LNCaP clone FGC (cell line): Measurements from ENCODE around the gene XPNPEP2.

Source experiments
- DNase-seq: peaks from one replicate; pipeline ENCODE4 v3.0.0-alpha.2; 2011; ENCODE audit warnings: low read depth
- H3K4me3 ChIP-seq: 2 replicates; pipeline ENCODE4 v1.5.1; 2011; ENCODE audit warnings: mild to moderate bottlenecking, low read depth, low read length, control low read depth
- CTCF ChIP-seq: IDR thresholded peaks from 2 replicates; pipeline ENCODE4 v1.5.1; 2012; ENCODE audit warnings: mild to moderate bottlenecking; ENCODE audit not compliant: control insufficient read depth, insufficient read depth; ENCODE audit errors: extremely low read depth

XPNPEP2 gene

GRCh38 chrX:129768586-129769466 lies 30.0 kb downstream of the XPNPEP2 start:
- H3K4me3 ChIP-seq: no peak overlapping the region
- no peak for TF ChIP-seq CTCF
- DNase-seq: no peak

DNA sequence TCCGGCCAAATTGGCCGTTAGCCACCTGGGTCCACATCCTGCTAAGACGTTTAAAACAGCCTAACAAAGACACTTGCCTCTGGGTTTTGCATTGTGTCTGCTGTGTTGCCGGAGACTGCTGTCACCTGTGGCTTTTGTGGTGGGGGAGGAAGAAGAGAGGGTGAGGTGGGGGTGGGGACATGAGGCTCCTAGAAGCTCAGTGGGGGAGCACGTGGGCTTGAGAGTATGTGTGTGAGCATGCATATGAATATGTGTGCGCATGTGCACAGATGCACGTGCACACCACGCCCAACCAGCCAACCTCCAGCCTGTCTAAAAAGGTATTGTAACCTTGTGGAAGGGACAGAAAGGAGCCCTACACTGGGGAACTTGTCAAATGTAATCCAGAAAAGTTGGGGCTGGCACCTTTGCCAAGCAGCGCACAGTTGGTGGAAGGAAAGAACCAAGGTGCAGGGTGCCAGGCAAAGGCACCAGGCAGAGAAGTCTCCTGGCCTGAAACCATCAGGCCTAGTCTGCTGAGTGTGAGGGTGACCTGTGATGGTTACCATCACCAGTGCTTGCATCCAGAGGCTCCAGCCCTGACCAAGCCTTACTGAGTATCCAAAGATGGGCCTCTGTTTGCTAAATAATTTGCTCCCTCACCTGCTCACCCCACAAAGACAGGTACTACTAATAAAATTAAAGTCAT lies 30.8 kb downstream of the XPNPEP2 start:
- no peak for DNase-seq
- no peak for TF ChIP-seq CTCF
- no peak overlapping the region for H3K4me3 ChIP-seq

DNA sequence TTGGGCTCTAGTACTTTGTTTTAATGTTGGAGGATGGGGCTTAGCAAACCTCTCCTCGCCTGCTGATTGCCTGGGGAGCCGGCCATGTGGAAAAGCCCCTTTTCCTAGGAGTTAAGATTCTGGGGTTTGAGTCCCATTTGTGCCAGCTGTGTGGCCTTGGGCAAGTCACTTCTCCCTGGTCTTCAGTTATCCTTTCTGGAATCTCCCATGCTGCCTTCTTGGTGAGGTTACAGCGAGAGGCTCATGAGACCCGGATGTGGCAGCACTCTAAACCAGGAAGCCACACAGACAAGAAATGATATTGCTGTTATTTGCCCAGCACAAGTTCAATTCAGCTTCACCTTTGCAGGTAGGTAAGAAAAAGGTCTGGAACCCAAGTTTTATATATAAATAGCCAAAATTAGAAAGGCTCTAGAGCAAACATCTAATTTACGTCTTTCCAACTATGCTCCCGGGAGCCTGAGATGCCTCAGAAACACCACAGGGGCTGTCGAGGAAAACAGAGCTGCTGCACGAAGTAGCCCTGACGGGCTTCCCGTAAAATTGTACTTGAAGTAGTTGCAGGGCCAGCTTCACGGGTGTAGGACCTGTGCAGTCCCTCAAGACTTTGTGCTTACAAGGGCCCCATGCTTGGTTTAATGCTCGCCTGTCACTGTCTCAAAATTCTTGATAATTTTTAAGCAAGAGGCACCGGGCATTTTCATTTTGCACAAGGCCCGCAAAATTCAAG lies 32.7 kb downstream of the XPNPEP2 start:
- DNase-seq: no peak
- H3K4me3 ChIP-seq: no peak overlapping the region
- no peak for TF ChIP-seq CTCF

- H3K4me3 ChIP-seq: no peak overlapping the region
- no peak for DNase-seq
- TF ChIP-seq CTCF: no peak
Observed at GRCh38 chrX:129772796-129773431, 34.1 kb downstream of the XPNPEP2 start.

DNA sequence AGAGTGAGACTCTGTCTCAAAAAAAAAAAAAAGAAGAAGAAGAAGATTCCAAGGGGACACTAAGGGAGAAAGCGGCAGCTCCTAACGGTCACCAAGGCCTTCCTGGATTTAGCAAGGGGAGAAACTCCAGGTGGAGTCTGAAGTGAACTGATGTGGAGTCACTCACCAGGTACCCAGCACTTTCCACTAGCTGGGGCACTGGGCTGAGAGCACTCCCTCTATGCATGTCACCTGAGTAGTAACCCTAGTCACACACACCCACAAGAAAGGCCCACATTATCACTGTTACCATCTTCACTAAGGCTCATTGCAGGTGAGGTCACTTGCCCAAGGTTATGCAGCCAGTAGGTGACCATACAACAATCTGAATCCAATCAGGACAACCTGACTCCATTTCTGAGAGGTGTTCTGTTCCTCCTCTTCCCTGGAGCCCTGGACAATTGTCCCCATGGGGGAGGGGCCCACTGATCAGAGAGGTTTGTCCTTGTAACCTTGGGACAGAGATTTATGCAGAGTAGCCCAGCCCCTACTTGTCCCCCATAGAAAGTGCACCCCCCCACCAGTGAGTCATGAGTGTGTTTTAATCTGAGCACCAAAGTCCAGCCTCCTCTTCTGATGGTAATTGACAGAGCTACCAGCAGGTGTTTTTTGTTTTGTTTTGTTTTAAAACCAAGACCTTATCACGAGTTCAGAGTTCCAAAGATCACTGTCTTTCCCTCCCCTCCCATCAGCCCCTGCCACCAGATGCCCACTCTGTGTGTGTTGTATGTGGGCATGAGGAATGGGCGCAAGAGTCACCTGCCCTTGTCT lies 35.1 kb downstream of the XPNPEP2 start:
- H3K4me3 ChIP-seq: no peak overlapping the region
- TF ChIP-seq CTCF: no peak
- DNase-seq: no peak
